SU-DHL-6 (cell line): ENCODE results near the gene PIK3CD.

ENCODE experiments used
- H2AFZ ChIP-seq: fragments of 200-600 bp; sonication (generic); 2 replicates; pipeline ENCODE4 v1.6.1; 2014; ENCODE audit warnings: low read depth, mild to moderate bottlenecking, moderate library complexity, mixed read lengths, antibody characterized with exemption, low read length; ENCODE audit not compliant: severe bottlenecking
- H3F3A ChIP-seq: fragments of 200-600 bp; shearing (Covaris generic); 2 replicates; pipeline ENCODE4 v1.6.0; 2016; ENCODE audit warnings: antibody characterized with exemption, mild to moderate bottlenecking; ENCODE audit not compliant: insufficient read depth
- H3K27ac ChIP-seq: fragments of 200-600 bp; sonication (generic); 2 replicates; pipeline ENCODE4 v1.5.1; 2016; ENCODE audit warnings: low read depth, mild to moderate bottlenecking, low read length, moderate library complexity, mixed read lengths
- H3K27me3 ChIP-seq: fragments of 200-600 bp; sonication (generic), shearing (Covaris generic); 2 replicates; pipeline ENCODE4 v1.6.0; 2014; ENCODE audit warnings: mild to moderate bottlenecking, low read length
- H3K36me3 ChIP-seq: fragments of 200-600 bp; sonication (generic); 2 replicates; pipeline ENCODE4 v1.6.1; 2014; ENCODE audit warnings: mild to moderate bottlenecking, low read length, mixed read lengths
- H3K4me2 ChIP-seq: fragments of 300-600, 200-600 bp; shearing (Covaris generic), sonication (generic); 2 replicates; pipeline ENCODE4 v1.6.0; 2014; ENCODE audit warnings: low read length, low read depth, mild to moderate bottlenecking; ENCODE audit not compliant: poor library complexity, severe bottlenecking
- H3K4me3 ChIP-seq: fragments of 200-600 bp; sonication (generic); 2 replicates; pipeline ENCODE4 v1.5.1; 2014; ENCODE audit warnings: antibody characterized with exemption, low read length, mild to moderate bottlenecking, mixed read lengths; ENCODE audit not compliant: insufficient read depth, poor library complexity, severe bottlenecking
- H3K79me2 ChIP-seq: fragments of 200-600 bp; sonication (generic); 2 replicates; pipeline ENCODE4 v1.6.1; 2014; ENCODE audit warnings: mild to moderate bottlenecking, low read length, moderate library complexity; ENCODE audit not compliant: insufficient read depth
- H3K9ac ChIP-seq: fragments of 200-600 bp; sonication (generic); 2 replicates; pipeline ENCODE4 v1.7.0; 2014; ENCODE audit warnings: mild to moderate bottlenecking, low read length
- H3K9me2 ChIP-seq: fragments of 200-600 bp; sonication (generic); replicated peaks from 2 replicates; pipeline ENCODE4 v1.6.1; 2014; ENCODE audit warnings: low read length; ENCODE audit not compliant: insufficient read depth
- H3K9me3 ChIP-seq: fragments of 200-600 bp; sonication (generic); 2 replicates; pipeline ENCODE4 v1.6.1; 2014; ENCODE audit warnings: low read length, mixed read lengths; ENCODE audit not compliant: insufficient read depth
- H4K20me1 ChIP-seq: fragments of 200-600 bp; sonication (generic); 2 replicates; pipeline ENCODE4 v1.6.1; 2014; ENCODE audit warnings: low read depth, mild to moderate bottlenecking, antibody characterized with exemption, low read length, moderate library complexity, mixed read lengths
- CTCF ChIP-seq: fragments of 200-600 bp; sonication (generic); IDR thresholded peaks from one replicate; pipeline ENCODE4 v1.5.1; 2017; ENCODE audit warnings: antibody characterized with exemption, mild to moderate bottlenecking, low read length, moderate library complexity; ENCODE audit not compliant: insufficient read depth, poor library complexity, severe bottlenecking
- EZH2phosphoT487 ChIP-seq: fragments of 200-600 bp; sonication (generic), shearing (Covaris generic); conservative IDR thresholded peaks from 2 replicates; pipeline ENCODE4 v1.6.1; 2018; ENCODE audit warnings: mild to moderate bottlenecking, antibody characterized with exemption, low read length, moderate library complexity, mixed read lengths

PIK3CD gene

DNA sequence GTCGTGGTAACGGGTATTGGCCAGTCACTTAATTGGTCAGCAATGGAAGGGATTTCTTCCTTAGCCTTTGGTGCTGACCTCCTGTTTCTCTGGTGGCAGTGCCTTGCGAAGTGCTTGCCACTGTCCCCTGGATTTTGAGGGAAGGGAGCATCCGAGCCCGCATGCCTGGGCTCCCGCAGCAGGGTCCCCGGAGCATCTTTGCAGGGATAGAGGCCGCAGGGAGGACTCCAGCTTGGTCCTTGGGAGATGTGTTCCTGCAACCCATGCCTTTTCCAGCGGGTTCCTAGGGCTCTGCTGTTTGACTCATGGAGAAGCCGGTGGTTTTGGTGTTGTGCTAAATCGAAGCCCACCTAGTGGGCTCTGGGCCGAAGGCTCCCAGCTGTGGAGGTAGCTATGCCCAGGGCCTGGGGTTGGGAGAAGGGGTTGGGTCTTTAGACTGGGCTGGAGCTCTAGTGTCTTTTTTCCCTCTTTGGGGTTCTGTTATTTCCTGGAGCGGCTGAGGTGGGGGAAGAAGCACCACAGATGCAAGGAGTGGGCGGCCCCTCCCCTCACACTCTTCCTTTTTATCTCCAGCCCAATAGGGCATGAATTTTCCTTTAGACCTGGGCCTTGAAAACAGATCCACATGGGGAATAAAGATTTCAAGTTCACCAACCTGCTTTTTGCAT lies 39.0 kb downstream of the PIK3CD start:
- H3K9ac ChIP-seq, result no peak overlapping the region
- no peak overlapping the region for H3K4me2 ChIP-seq
- H2AFZ ChIP-seq, result no peak overlapping the region
- no peak for TF ChIP-seq EZH2phosphoT487
- TF ChIP-seq CTCF, result no peak
- no peaks in the 10 kb centered on the region for H3K9me2 ChIP-seq
- H4K20me1 ChIP-seq, result no peaks in the 10 kb centered on the region
- H3K79me2 ChIP-seq, result peaks cover 7% of the 10 kb centered on the region
- no peak overlapping the region for H3K27ac ChIP-seq
- H3K9me3 ChIP-seq, result no peaks in the 10 kb centered on the region
- no peaks in the 10 kb centered on the region; the same call in 1 of the 2 replicates for H3K36me3 ChIP-seq
- H3K4me3 ChIP-seq, result no peak overlapping the region
- H3F3A ChIP-seq, result peaks cover 34% of the 10 kb centered on the region
- no peaks in the 10 kb centered on the region for H3K27me3 ChIP-seq

DNA sequence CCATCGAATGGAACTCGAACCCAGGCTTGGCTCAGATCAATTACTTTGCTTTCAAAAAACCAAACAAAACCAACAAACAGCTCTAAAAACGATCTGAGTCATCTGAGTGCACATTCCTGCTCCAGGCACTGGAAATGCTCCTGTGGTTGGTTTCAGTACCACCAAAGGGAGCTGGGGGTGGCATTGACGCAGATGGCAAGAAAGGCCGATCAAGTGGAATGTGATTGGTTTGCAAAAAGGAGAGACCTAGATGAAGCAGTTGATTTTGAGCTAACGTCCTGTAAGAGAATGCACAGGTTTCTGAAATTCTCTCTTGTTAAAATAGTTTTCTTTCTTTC lies 39.5 kb downstream of the PIK3CD start:
- Histone ChIP-seq H4K20me1 (no peaks in the 10 kb centered on the region), H3K27me3 (no peaks in the 10 kb centered on the region), H3K79me2 (peaks cover 7% of the 10 kb centered on the region), H3F3A (peaks cover 29% of the 10 kb centered on the region), H3K4me3 (no peak overlapping the region), H3K36me3 (no peaks in the 10 kb centered on the region; the same call in 1 of the 2 replicates), H3K4me2 (no peak overlapping the region), H3K9ac (no peak overlapping the region), H3K27ac (no peak overlapping the region), H3K9me3 (no peaks in the 10 kb centered on the region), H3K9me2 (no peaks in the 10 kb centered on the region), H2AFZ (no peak overlapping the region)
- TF ChIP-seq CTCF (no peak), EZH2phosphoT487 (no peak)

DNA sequence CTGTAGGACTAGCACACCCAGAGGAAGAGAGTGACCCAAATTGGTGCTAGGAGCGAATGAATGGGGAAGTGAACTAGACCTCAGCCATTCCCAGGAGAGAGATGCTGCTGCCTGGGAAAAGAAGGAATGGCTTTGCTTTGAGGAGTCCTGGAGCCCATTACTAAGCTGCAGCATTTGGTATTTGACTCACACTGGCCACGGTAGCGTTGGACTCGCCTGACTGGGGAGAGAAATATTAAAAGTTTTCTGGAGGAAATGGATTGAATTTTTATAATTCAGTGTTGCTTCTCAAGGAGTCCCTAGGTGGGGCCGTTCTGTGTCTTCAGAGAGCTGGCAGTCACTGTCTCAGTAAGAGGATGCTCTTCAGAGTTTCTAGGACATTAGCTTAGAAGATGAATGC lies 40.2 kb downstream of the PIK3CD start:
- H3K27ac ChIP-seq, result no peak overlapping the region
- peaks cover 23% of the 10 kb centered on the region for H3F3A ChIP-seq
- no peaks in the 10 kb centered on the region for H3K9me3 ChIP-seq
- TF ChIP-seq CTCF, result no peak
- no peak for TF ChIP-seq EZH2phosphoT487
- no peaks in the 10 kb centered on the region for H4K20me1 ChIP-seq
- H3K9ac ChIP-seq, result no peak overlapping the region
- no peaks in the 10 kb centered on the region; the same call in 1 of the 2 replicates for H3K36me3 ChIP-seq
- peaks cover 7% of the 10 kb centered on the region for H3K79me2 ChIP-seq
- no peaks in the 10 kb centered on the region for H3K9me2 ChIP-seq
- no peaks in the 10 kb centered on the region for H3K27me3 ChIP-seq
- no peak overlapping the region for H3K4me3 ChIP-seq
- no peak overlapping the region for H3K4me2 ChIP-seq
- H2AFZ ChIP-seq, result no peak overlapping the region
